K562 (cell line): ENCODE data around the gene MEGF11. TPM values are rescaled to one million over a fixed set of nuclear protein-coding genes. Genes with fewer than 3 reads are reported as not detected.

Experiments used
- ATAC-seq: fragments of 200-7000 bp; cut with Tn5 transposase; 3 replicates; pipeline ENCODE4 v1.9.1; 2020; ENCODE audit warnings: moderate library complexity
- BruUV-seq: library from RNA; stranded (reverse); fragments of 400-500 nt; replicated peaks from 2 replicates; lab custom pipeline; 2021; lab: Mats Ljungman, UMichigan
- CTCF ChIA-PET: fragments of 300-600 bp; formaldehyde crosslinking; extraction: SDS; loops from one replicate; lab custom pipeline; 2021; ENCODE audit warnings: low intra/inter-chr PET ratio; lab: Yijun Ruan, JAX
- POLR2A ChIA-PET: fragments of 300-600, 350-650 bp; sonication (Branson Sonifier 250); formaldehyde crosslinking; extraction: SDS; loops from one replicate; lab custom pipeline; 2021; ENCODE audit warnings: antibody characterized with exemption, inconsistent platforms; lab: Yijun Ruan, JAX
- DNase-seq, 4 experiments: peaks; one replicate each; pipeline versions ENCODE4 v3.0.0 to v3.0.0-alpha.2; 2011 to 2018; ENCODE audit warnings: low spot score in 3 of 4, mixed read lengths in 3 of 4; ENCODE audit errors: extremely low read depth in 1 of 4
- FAIRE-seq: peaks from 2 replicates; lab custom pipeline; 2011; peaks lifted over from hg19 to GRCh38; lab: Jason Lieb, UNC
- H2AFZ ChIP-seq: 2 replicates; pipeline ENCODE4 v1.6.0; 2011; ENCODE audit warnings: low read depth, low read length, control low read depth, inconsistent platforms
- H3K27ac ChIP-seq: fragments of 200-600 bp; 3 replicates; pipeline ENCODE4 v1.8.0; 2011; ENCODE audit warnings: low read depth, mild to moderate bottlenecking, control low read depth, inconsistent platforms, low read length, moderate library complexity, mixed read lengths; ENCODE audit errors: extremely low read depth
- H3K27me3 ChIP-seq, 2 experiments: fragments of 300-600 bp in 1 of 2; 2 replicates in 1 of 2; 3 replicates in 1 of 2; pipeline versions ENCODE4 v1.6.0 to v1.8.0; 2011; ENCODE audit warnings: inconsistent platforms in 2 of 2, low read length in 2 of 2, mild to moderate bottlenecking in 1 of 2, mixed read lengths in 1 of 2, moderate library complexity in 1 of 2; ENCODE audit not compliant: control insufficient read depth in 2 of 2, insufficient read depth in 2 of 2
- H3K36me3 ChIP-seq: fragments of 300-600 bp; 3 replicates; pipeline ENCODE4 v1.8.0; 2011; ENCODE audit warnings: mild to moderate bottlenecking, low read length, inconsistent platforms; ENCODE audit not compliant: control insufficient read depth, insufficient read depth
- H3K4me1 ChIP-seq, 2 experiments: fragments of 200-600 bp in 1 of 2; replicated peaks in 1 of 2; 2 replicates in 1 of 2; 3 replicates in 1 of 2; pipeline versions ENCODE4 v1.5.1 to v1.8.0; 2011; ENCODE audit warnings: inconsistent platforms in 2 of 2, low read length in 2 of 2, mild to moderate bottlenecking in 1 of 2, mixed read lengths in 1 of 2, moderate library complexity in 1 of 2; ENCODE audit not compliant: control insufficient read depth in 2 of 2, insufficient read depth in 2 of 2
- H3K4me2 ChIP-seq: 2 replicates; pipeline ENCODE4 v1.6.1; 2011; ENCODE audit warnings: low read length, control low read depth, inconsistent platforms, mixed read lengths; ENCODE audit not compliant: insufficient read depth
- H3K4me3 ChIP-seq: fragments of 200-600 bp; sonication (generic), shearing (Covaris generic); 2 replicates; pipeline ENCODE4 v1.5.1; 2016; ENCODE audit warnings: control low read depth, inconsistent platforms
- H3K79me2 ChIP-seq: fragments of 200-600 bp; 3 replicates; pipeline ENCODE4 v1.8.0; 2011; ENCODE audit warnings: low read length, inconsistent platforms; ENCODE audit not compliant: control insufficient read depth, insufficient read depth
- H3K9ac ChIP-seq, 2 experiments: 2 replicates each; pipeline versions ENCODE4 v1.6.0 to v1.6.1; 2011; ENCODE audit warnings: low read depth in 2 of 2, low read length in 2 of 2, control low read depth in 1 of 2, inconsistent platforms in 1 of 2, mild to moderate bottlenecking in 1 of 2, mixed read lengths in 1 of 2; ENCODE audit not compliant: insufficient read depth in 1 of 2
- H3K9me1 ChIP-seq: one replicate; pipeline ENCODE4 v1.6.0; 2011; ENCODE audit warnings: inconsistent platforms, mild to moderate bottlenecking, low read length, moderate library complexity; ENCODE audit not compliant: control insufficient read depth, insufficient read depth
- H3K9me3 ChIP-seq: replicated peaks from 2 replicates; pipeline ENCODE4 v1.5.1; 2011; ENCODE audit warnings: low read depth, low read length, inconsistent platforms; ENCODE audit not compliant: control insufficient read depth, insufficient read depth
- H4K20me1 ChIP-seq: replicated peaks from 2 replicates; pipeline ENCODE4 v1.6.1; 2011; ENCODE audit warnings: low read length, inconsistent platforms, mixed read lengths; ENCODE audit not compliant: control insufficient read depth, insufficient read depth
- ATF7 ChIP-seq: fragments of 450-650 bp; IDR thresholded peaks from 2 replicates; pipeline ENCODE4 v1.7.1; 2014; ENCODE audit warnings: mild to moderate bottlenecking, moderate library complexity
- HMG20A ChIP-seq: fragments of 450-650 bp; formaldehyde crosslinking; conservative IDR thresholded peaks from 2 replicates; pipeline ENCODE4 v1.4.0; 2020; ENCODE audit warnings: mild to moderate bottlenecking, mixed read lengths
- HOXB6 ChIP-seq: fragments of 250-450 bp; sonication (Bioruptor Pico); IDR thresholded peaks from 2 replicates; pipeline ENCODE4 v1.5.1; 2022; ENCODE audit warnings: mild to moderate bottlenecking, borderline replicate concordance
- KDM1A ChIP-seq, 2 experiments: fragments of 450-650 bp; IDR thresholded peaks; 2 replicates each; pipeline ENCODE4 v1.6.1; 2016; ENCODE audit warnings: mild to moderate bottlenecking in 2 of 2
- LCOR ChIP-seq: sonication (generic); formaldehyde crosslinking; IDR thresholded peaks from 2 replicates; pipeline ENCODE4 v1.8.0; 2022; ENCODE audit warnings: mild to moderate bottlenecking, missing genetic modification reagents
- MEIS2 ChIP-seq: fragments of 450-650 bp; IDR thresholded peaks from 2 replicates; pipeline ENCODE4 v1.6.1; 2014; ENCODE audit warnings: mild to moderate bottlenecking; ENCODE audit not compliant: partially characterized antibody
- NFYB ChIP-seq: IDR thresholded peaks from 2 replicates; pipeline ENCODE4 v1.6.1; 2011; ENCODE audit warnings: mild to moderate bottlenecking, moderate library complexity; ENCODE audit not compliant: insufficient read length; ENCODE audit errors: extremely low read depth
- NR2C2 ChIP-seq, 2 experiments: fragments of 200-800 bp in 1 of 2; sonication (Bioruptor generic) in 1 of 2; sonication (generic) in 1 of 2; formaldehyde crosslinking in 1 of 2; IDR thresholded peaks; 2 replicates each; pipeline versions ENCODE4 v1.6.1 to v1.8.0; 2016 to 2022; ENCODE audit warnings: mild to moderate bottlenecking in 1 of 2, missing compliant biosample characterization in 1 of 2, missing genetic modification characterization in 1 of 2, missing genetic modification reagents in 1 of 2
- NRF1 ChIP-seq, 2 experiments: fragments of 450-650 bp; IDR thresholded peaks in 1 of 2; conservative IDR thresholded peaks in 1 of 2; 2 replicates each; pipeline ENCODE4 v1.6.1; 2014; ENCODE audit warnings: mild to moderate bottlenecking in 2 of 2
- PHB2 ChIP-seq: fragments of 450-650 bp; IDR thresholded peaks from 2 replicates; pipeline ENCODE4 v1.6.1; 2017; ENCODE audit warnings: low read depth
- SMARCE1 ChIP-seq: fragments of 450-650 bp; IDR thresholded peaks from 2 replicates; pipeline ENCODE4 v1.7.1; 2016; ENCODE audit warnings: mild to moderate bottlenecking
- SP2 ChIP-seq: IDR thresholded peaks from 2 replicates; pipeline ENCODE4 v1.6.1; 2011; ENCODE audit warnings: mild to moderate bottlenecking, low read depth, low read length, moderate library complexity; ENCODE audit not compliant: poor library complexity, severe bottlenecking; ENCODE audit errors: extremely low read depth
- TRIM24 ChIP-seq, 2 experiments: fragments of 450-650 bp; IDR thresholded peaks; 2 replicates each; pipeline ENCODE4 v1.6.1; 2016
- ZNF253 ChIP-seq: fragments of 250-450 bp; sonication (Bioruptor Pico); conservative IDR thresholded peaks from 2 replicates; pipeline ENCODE4 v1.6.1; 2021; ENCODE audit warnings: mild to moderate bottlenecking
- ZNF263 ChIP-seq: sonication (generic); formaldehyde crosslinking; IDR thresholded peaks from 2 replicates; pipeline ENCODE4 v1.8.0; 2022; ENCODE audit warnings: mild to moderate bottlenecking, missing genetic modification reagents, borderline replicate concordance
- ZNF384 ChIP-seq: IDR thresholded peaks from 2 replicates; pipeline ENCODE4 v1.6.1; 2012; ENCODE audit warnings: low read depth, low read length, improper control_type of control experiment
- ZNF830 ChIP-seq: fragments of 250-450 bp; sonication (Bioruptor Pico); IDR thresholded peaks from 2 replicates; pipeline ENCODE4 v1.5.0; 2021; ENCODE audit warnings: mild to moderate bottlenecking
- WGBS: fragments of 100-300 bp; shearing (Covaris generic); methylation state at CpG from one replicate; pipeline ENCODE4 v1.1.6; 2016; ENCODE audit warnings: low coverage, mixed read lengths; ENCODE audit not compliant: insufficient coverage; ENCODE audit errors: missing lambda C conversion rate; 5-methylcytosine and 5-hydroxymethylcytosine counted together
- in situ Hi-C: fragments of 300-500 bp; cut with MboI; formaldehyde crosslinking; loops from 4 replicates; pipeline ENCODE4 v1.15.0; 2018; ENCODE audit warnings: inconsistent platforms, mixed read lengths
- intact Hi-C: fragments of 100-400 bp; cut with micrococcal nuclease; formaldehyde crosslinking; loops from 2 replicates; pipeline ENCODE4 v1.14.2; 2022
- polyA plus RNA-seq, 8 experiments: library from polyadenylated mRNA; depleted of rRNA in 4 of 8; stranded (reverse) in 5 of 8; unstranded in 3 of 8; fragments of >200 nt; fragmentation: Nextera tagmentation in 2 of 8; fragmentation: Illumina TruSeq in 1 of 8; extraction: Ambion mirVana in 2 of 8; extraction: Trizol in 1 of 8; gene quantifications; 2 replicates each; pipeline versions ENCODE4 v1.2.1 to v1.2.3, GENCODE V29; 2011 to 2014; ENCODE audit warnings: inconsistent platforms in 1 of 8, missing spikeins in 1 of 8
- total RNA-seq, 7 experiments: library from RNA; depleted of rRNA in 6 of 7; stranded (reverse); fragments of >200 nt in 6 of 7; fragmentation: Illumina TruSeq in 2 of 7; extraction: Trizol in 2 of 7; gene quantifications; 2 replicates each; pipeline versions ENCODE4 v1.2.1 to v1.2.3, GENCODE V29; 2011 to 2021; ENCODE audit warnings: low replicate concordance in 1 of 7
- TF ChIP-seq, protein P1 (sequence below), 2 experiments: IDR thresholded peaks; 2 replicates each; pipeline ENCODE4 v1.6.1; 2011; ENCODE audit warnings: borderline replicate concordance in 1 of 2, control low read depth in 1 of 2, low read depth in 1 of 2, low read length in 1 of 2, mild to moderate bottlenecking in 1 of 2, mixed read lengths in 1 of 2, moderate library complexity in 1 of 2; ENCODE audit not compliant: insufficient read depth in 1 of 2, insufficient read length in 1 of 2, poor library complexity in 1 of 2, severe bottlenecking in 1 of 2; ENCODE audit errors: extremely low read depth in 1 of 2
- TF ChIP-seq, protein P2 (sequence below), 3 experiments: fragments of 200-800 bp in 1 of 3; sonication (Bioruptor generic) in 1 of 3; sonication (generic) in 1 of 3; formaldehyde crosslinking in 1 of 3; IDR thresholded peaks; 2 replicates each; pipeline versions ENCODE4 v1.6.1 to v1.8.0; 2016 to 2022; ENCODE audit warnings: mild to moderate bottlenecking in 2 of 3, missing compliant biosample characterization in 2 of 3, missing genetic modification characterization in 2 of 3, missing genetic modification reagents in 1 of 3

The MEGF11 gene
- total and polyA plus RNA-seq, 9 of the 15 experiments (the other 6 are each of a cell fraction or from before 2014, with no cell fraction given), result 0.06 to 0.23 (median 0.20) TPM; not detected in 6

DNA sequence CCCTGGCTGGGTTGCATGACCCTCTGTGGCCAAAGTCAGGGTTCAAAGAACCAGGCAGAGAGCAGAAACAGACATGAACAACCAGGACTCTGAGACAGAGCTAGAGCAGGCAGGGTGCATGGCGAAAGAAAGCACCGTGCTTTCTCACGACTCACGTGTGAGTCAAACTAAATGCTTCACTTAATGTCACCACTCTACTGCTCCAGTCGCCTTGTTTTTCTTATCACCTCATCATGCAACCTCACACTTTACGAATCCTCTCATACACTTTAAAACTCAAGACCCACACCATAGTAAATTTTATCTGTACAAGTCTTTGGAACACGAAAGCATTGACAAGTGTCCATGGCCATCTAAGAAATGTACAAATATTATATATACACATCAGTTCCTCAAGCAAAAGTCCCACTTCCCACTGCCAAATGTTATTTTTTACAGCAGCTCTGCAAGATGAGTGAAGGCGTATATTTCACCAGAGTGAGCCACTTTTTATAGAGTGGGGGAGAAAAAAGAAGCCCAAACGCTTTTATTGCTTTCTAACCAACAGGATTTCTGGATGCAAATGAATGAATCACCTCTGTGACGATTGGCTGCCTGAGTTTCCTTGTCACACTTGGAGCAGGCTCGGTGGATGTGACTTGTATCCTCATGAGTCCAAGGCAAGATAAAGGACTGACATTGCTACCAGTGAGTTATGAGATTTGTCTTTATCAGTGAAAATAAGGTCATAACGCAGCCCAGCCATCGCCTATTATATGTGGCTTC is 16.0 kb upstream of the MEGF11 start:
- H3K27me3 ChIP-seq, result peaks cover 2 to 9% of the 10 kb centered on the region in 2 experiments; a peak in 3 of 5 replicates
- DNase-seq (peak; percentile 56 to 87 (median 70)), FAIRE-seq (peak; percentile 100), ATAC-seq (peak; percentile 99)
- H3K27ac ChIP-seq, result peak overlapping the region; percentile 42; the same call in 2 of the 3 replicates
- H3K9ac ChIP-seq, result peak overlapping the region; percentile 44 to 65; a peak in 2 of 4 replicates
- ChIA-PET POLR2A (interaction anchor here (1.0 to 1.1 kb wide), 5 partner anchors 14 to 87 kb away, joined by 3 to 4 read pairs (median 3); partner anchors contain the start of gene TIPIN), CTCF (interaction anchor here (0.6 kb wide), 1 partner anchor 535 kb away, joined by 3 read pairs; no protein-coding TSS in a partner anchor)
- H3K9me1 ChIP-seq, result peaks cover 4% of the 10 kb centered on the region
- H3K79me2 ChIP-seq, result no peaks in the 10 kb centered on the region
- in situ Hi-C loops (no loop called here), intact Hi-C loops (no loop called here)
- no peaks in the 10 kb centered on the region for H3K36me3 ChIP-seq
- H4K20me1 ChIP-seq, result no peaks in the 10 kb centered on the region; the same call in 1 of the 2 replicates
- H3K4me3 ChIP-seq, result peak overlapping the region; percentile 14; the same call in 1 of the 2 replicates
- H3K9me3 ChIP-seq, result no peaks in the 10 kb centered on the region
- peak overlapping the region; percentile 80 for H3K4me2 ChIP-seq
- 3% methylated on average over 13 of the region's 13 CpGs for WGBS
- peak overlapping the region; percentile 94 for H2AFZ ChIP-seq
- peaks cover 10% of the 10 kb centered on the region in 2 experiments; a peak in 4 of 5 replicates for H3K4me1 ChIP-seq
- no TSS peak for BruUV-seq
- no peak for TF ChIP-seq ZNF253 (CRISPR knock-in tag)
- TF ChIP-seq ZNF384, result peak; percentile 26; the same call in 1 of the 2 replicates
- TF ChIP-seq ZNF830 (CRISPR knock-in tag), result no peak
- TF ChIP-seq HOXB6 (CRISPR knock-in tag), result no peak
- peak; percentile 44 to 51; a peak in 2 of 4 replicates for TF ChIP-seq KDM1A (IDR thresholded peaks at IDR 0.05)
- no peak for TF ChIP-seq TRIM24 (IDR thresholded peaks at IDR 0.05)
- TF ChIP-seq SP2, result no peak
- peak; percentile 56 to 58 for TF ChIP-seq NRF1 (conservative IDR thresholded peaks at IDR 0.05 in 1 of 2, IDR thresholded peaks at IDR 0.05 in 1 of 2)
- no peak for TF ChIP-seq SMARCE1
- TF ChIP-seq ZNF263, result no peak
- TF ChIP-seq MEIS2, result peak; percentile 94
- no peak for TF ChIP-seq NR2C2 (CRISPR knock-in tag; IDR thresholded peaks at IDR 0.05)
- TF ChIP-seq NR2C2 (tag; IDR thresholded peaks at IDR 0.05), result no peak
- TF ChIP-seq HMG20A (CRISPR knock-in tag), result no peak
- TF ChIP-seq, protein P1, sequence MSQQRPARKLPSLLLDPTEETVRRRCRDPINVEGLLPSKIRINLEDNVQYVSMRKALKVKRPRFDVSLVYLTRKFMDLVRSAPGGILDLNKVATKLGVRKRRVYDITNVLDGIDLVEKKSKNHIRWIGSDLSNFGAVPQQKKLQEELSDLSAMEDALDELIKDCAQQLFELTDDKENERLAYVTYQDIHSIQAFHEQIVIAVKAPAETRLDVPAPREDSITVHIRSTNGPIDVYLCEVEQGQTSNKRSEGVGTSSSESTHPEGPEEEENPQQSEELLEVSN (IDR thresholded peaks at IDR 0.05; ENCODE audit: borderline replicate concordance in 1 of 2, extremely low read depth in 1 of 2, insufficient read depth in 1 of 2, insufficient read length in 1 of 2, low read depth in 1 of 2, low read length in 1 of 2, poor library complexity in 1 of 2, severe bottlenecking in 1 of 2), result peak in 1 of 2 experiments; percentile 50
- peak; percentile 88; the same call in 1 of the 2 replicates for TF ChIP-seq LCOR (CRISPR knock-in tag)
- peak; percentile 46 for TF ChIP-seq NFYB
- TF ChIP-seq ATF7, result 0 out of 2 replicates have a peak, but pooled peaks have one; percentile 38
- TF ChIP-seq, protein P2, sequence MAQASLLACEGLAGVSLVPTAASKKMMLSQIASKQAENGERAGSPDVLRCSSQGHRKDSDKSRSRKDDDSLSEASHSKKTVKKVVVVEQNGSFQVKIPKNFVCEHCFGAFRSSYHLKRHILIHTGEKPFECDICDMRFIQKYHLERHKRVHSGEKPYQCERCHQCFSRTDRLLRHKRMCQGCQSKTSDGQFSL (CRISPR knock-in tag; IDR thresholded peaks at IDR 0.05), result peak; percentile 61
- TF ChIP-seq, protein P2 (tag; IDR thresholded peaks at IDR 0.05), result no peak
- no peak for TF ChIP-seq PHB2
